HL-60 (cell line): ENCODE measurements around the gene GOSR2.

Experiments
- DNase-seq, 2 experiments: peaks; one replicate each; pipeline ENCODE4 v3.0.0-alpha.2; 2010 to 2020; ENCODE audit warnings: low read depth in 1 of 2, low spot score in 1 of 2
- H3K27ac ChIP-seq: fragments of 250-450 bp; sonication (Bioruptor Pico); replicated peaks from 2 replicates; pipeline ENCODE4 v1.5.1; 2020; ENCODE audit warnings: mild to moderate bottlenecking, moderate library complexity
- H3K27me3 ChIP-seq: fragments of 250-450 bp; sonication (Bioruptor Pico); 2 replicates; pipeline ENCODE4 v1.5.1; 2021; ENCODE audit warnings: mild to moderate bottlenecking, moderate library complexity; ENCODE audit not compliant: insufficient read depth, poor library complexity, severe bottlenecking
- H3K4me3 ChIP-seq: replicated peaks from 2 replicates; pipeline ENCODE4 v1.5.1; 2011; ENCODE audit warnings: mild to moderate bottlenecking, control low read depth, low read length; ENCODE audit not compliant: insufficient read depth
- GABPA ChIP-seq: IDR thresholded peaks from 2 replicates; pipeline ENCODE4 v1.6.1; 2012; ENCODE audit warnings: low read depth
- POLR2AphosphoS5 ChIP-seq: IDR thresholded peaks from 2 replicates; pipeline ENCODE4 v1.6.1; 2012; ENCODE audit warnings: low read depth
- REST ChIP-seq: IDR thresholded peaks from 2 replicates; pipeline ENCODE4 v1.6.1; 2012; ENCODE audit warnings: low read depth; ENCODE audit not compliant: insufficient replicate concordance
- SPI1 ChIP-seq: IDR thresholded peaks from 2 replicates; pipeline ENCODE4 v1.6.1; 2012; ENCODE audit warnings: low read depth, mild to moderate bottlenecking, borderline replicate concordance
- TF ChIP-seq, protein P1 (sequence below): IDR thresholded peaks from one replicate; pipeline ENCODE4 v1.5.1; 2011; ENCODE audit warnings: low read length, control low read depth, inconsistent platforms; ENCODE audit not compliant: insufficient read depth

The GOSR2 gene

GRCh38 chr17:46958041-46958591 lies 35.2 kb downstream of the GOSR2 start:
- no peak for DNase-seq
- TF ChIP-seq SPI1 = no peak
- TF ChIP-seq REST = no peak
- TF ChIP-seq, protein P1, sequence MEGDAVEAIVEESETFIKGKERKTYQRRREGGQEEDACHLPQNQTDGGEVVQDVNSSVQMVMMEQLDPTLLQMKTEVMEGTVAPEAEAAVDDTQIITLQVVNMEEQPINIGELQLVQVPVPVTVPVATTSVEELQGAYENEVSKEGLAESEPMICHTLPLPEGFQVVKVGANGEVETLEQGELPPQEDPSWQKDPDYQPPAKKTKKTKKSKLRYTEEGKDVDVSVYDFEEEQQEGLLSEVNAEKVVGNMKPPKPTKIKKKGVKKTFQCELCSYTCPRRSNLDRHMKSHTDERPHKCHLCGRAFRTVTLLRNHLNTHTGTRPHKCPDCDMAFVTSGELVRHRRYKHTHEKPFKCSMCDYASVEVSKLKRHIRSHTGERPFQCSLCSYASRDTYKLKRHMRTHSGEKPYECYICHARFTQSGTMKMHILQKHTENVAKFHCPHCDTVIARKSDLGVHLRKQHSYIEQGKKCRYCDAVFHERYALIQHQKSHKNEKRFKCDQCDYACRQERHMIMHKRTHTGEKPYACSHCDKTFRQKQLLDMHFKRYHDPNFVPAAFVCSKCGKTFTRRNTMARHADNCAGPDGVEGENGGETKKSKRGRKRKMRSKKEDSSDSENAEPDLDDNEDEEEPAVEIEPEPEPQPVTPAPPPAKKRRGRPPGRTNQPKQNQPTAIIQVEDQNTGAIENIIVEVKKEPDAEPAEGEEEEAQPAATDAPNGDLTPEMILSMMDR = no peak
- no peak for TF ChIP-seq POLR2AphosphoS5
- no peak for TF ChIP-seq GABPA
- H3K27ac ChIP-seq = no peak overlapping the region
- peaks cover 3% of the 10 kb centered on the region for H3K27me3 ChIP-seq
- no peak overlapping the region for H3K4me3 ChIP-seq

DNA sequence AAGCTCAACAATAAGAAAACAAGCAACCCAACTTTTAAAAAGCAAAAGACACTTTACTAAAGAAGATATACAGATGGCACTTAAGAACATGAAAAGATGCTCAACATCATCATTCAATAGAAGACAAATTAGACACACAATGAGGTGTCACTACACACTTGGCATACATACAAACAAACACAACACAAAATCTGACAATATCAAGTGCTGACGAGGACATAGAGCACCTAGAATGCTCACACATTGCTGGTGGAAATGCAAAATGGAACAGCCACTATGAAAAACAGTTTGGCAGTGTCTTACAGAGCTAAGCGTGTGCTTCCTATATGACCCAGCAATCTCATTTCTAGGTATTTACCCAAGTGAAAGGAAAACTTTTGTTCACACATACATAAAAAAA lies 37.2 kb downstream of the GOSR2 start:
- Histone ChIP-seq H3K4me3 (no peak overlapping the region), H3K27ac (no peak overlapping the region), H3K27me3 (peaks cover 3% of the 10 kb centered on the region)
- no peak for DNase-seq
- no peak for TF ChIP-seq GABPA
- TF ChIP-seq POLR2AphosphoS5 = no peak

DNA sequence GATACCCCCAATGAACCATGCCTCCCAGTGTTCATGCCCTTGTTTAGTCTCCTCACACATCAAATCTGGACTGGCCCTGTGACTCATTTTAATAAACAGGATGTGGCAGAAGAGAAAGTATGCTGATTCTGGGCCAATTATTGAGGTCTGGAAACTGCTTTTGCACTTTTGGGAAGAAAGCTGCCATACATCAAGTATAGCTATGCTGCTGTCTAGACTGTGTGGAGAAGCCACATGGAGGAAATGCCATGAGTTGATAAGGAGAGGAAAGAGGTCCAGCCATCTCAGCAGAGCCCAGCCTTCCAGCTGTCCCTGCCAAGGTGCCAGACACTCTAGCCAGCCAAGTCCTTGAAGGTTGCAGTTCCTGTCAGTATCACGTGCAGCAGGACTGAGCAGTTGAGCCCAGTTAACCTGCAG lies 39.4 kb downstream of the GOSR2 start:
- TF ChIP-seq REST = no peak
- TF ChIP-seq, protein P1 = no peak
- no peak for TF ChIP-seq SPI1
- TF ChIP-seq GABPA = no peak
- Histone ChIP-seq H3K4me3 (no peak overlapping the region), H3K27ac (no peak overlapping the region), H3K27me3 (peaks cover 3% of the 10 kb centered on the region)
- no peak for DNase-seq

DNA sequence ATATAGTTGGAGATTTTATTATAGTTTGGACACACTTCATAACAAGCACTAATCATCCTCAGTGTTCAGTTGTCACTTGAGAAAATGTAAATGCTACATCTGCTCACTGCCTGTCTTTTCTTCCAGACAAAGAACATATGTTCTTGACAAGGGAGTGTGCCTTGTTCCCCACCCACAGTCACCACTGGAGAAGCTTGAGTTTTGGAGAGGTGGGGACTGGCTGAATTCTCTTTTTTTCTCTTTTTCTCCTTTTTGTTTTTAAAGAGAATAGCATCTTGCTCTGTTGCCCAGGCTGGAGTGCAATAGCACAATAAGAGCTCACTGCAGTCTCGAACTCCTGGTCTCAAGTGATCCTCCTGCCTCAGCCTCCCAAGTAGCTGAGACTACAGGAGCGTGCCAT lies 40.6 kb downstream of the GOSR2 start:
- no peak for DNase-seq
- Histone ChIP-seq H3K4me3 (no peak overlapping the region), H3K27me3 (peaks cover 3% of the 10 kb centered on the region), H3K27ac (no peak overlapping the region)
- TF ChIP-seq POLR2AphosphoS5 = no peak
- no peak for TF ChIP-seq SPI1
- TF ChIP-seq, protein P1 = no peak
- TF ChIP-seq GABPA = no peak
- no peak for TF ChIP-seq REST
